Esophagus squamous epithelium (tissue), 4 donors: Measurements from ENCODE around the gene ZFPM1.
"Not testable (repeated sequence)": the region's sequence is repeated elsewhere in the genome, so short reads cannot be mapped to it uniquely, and the experiment has no call there.

Source experiments
- CTCF ChIP-seq, 6 experiments: fragments of 450-650 bp in 4 of 6; fragments of 200-600 bp in 2 of 6; sonication (generic) in 2 of 6; IDR thresholded peaks; one replicate each; pipeline ENCODE4 v1.5.1; 2016 to 2019; ENCODE audit warnings: antibody characterized with exemption in 6 of 6, mild to moderate bottlenecking in 4 of 6, moderate library complexity in 4 of 6
- POLR2A ChIP-seq, 4 donors: fragments of 450-650 bp; IDR thresholded peaks; one replicate each; pipeline ENCODE4 v1.6.1; 2017; ENCODE audit warnings: antibody characterized with exemption in 4 of 4, mild to moderate bottlenecking in 4 of 4, moderate library complexity in 3 of 4

GRCh38 chr16:88485366-88485741 lies 32.3 kb downstream of the ZFPM1 start:
- TF ChIP-seq POLR2A, CTCF (IDR thresholded peaks at IDR 0.05): not testable (repeated sequence)
